Hippocampal formation (tissue), 2 donors: Measurements from ENCODE around the gene PFDN4.

Experiments used
- DNase-seq, 2 donors: peaks; one replicate each; lab custom pipeline; 2025; lab: John Stamatoyannopoulos, UW

Gene PFDN4

GRCh38 chr20:54267483-54268003 is 59.7 kb downstream of the PFDN4 start:
- no peak for DNase-seq

GRCh38 chr20:54268941-54269340 is 61.1 kb downstream of the PFDN4 start:
- DNase-seq: no peak
